ENCODE measurements around the gene TPSB2. TPM values are rescaled to one million over a fixed set of nuclear protein-coding genes. Genes with fewer than 3 reads are reported as not detected.

The TPSB2 gene
- total RNA-seq, 6 experiments from 2014 or later, result 0.24 to 1.6 (median 0.83) TPM; not detected in 2

- Histone ChIP-seq H3K4me1 (no peaks in the 10 kb centered on the region), H3K36me3 (no peaks in the 10 kb centered on the region), H3K27ac (no peak overlapping the region), H3K4me3 (no peak overlapping the region), H3K27me3 (peaks cover 0 to 5% of the 10 kb centered on the region in 2 donors), H3K9me3 (no peaks in the 10 kb centered on the region)
- DNase-seq (no peak), ATAC-seq (no peak)
- no peak for TF ChIP-seq POLR2A (IDR thresholded peaks at IDR 0.05)
- TF ChIP-seq CTCF (IDR thresholded peaks at IDR 0.05), result no peak
- 58% methylated on average over 11 of the region's 32 CpGs for WGBS (ENCODE audit: insufficient coverage, low coverage, low lambda C conversion rate, missing lambda C conversion rate)
- intact Hi-C loops (cut with DNase I), result no loop called here
Observed at GRCh38 chr16:1262210-1262845, 32.3 kb upstream of the TPSB2 start.

GRCh38 chr16:1261131-1261892 lies 31.3 kb upstream of the TPSB2 start:
- ATAC-seq, result peak in 1 of 4 donors; percentile 14
- DNase-seq, result no peak
- WGBS (ENCODE audit: insufficient coverage, low coverage, low lambda C conversion rate, missing lambda C conversion rate), result 3% methylated on average over 10 of the region's 47 CpGs
- Histone ChIP-seq H3K27ac (no peak overlapping the region), H3K9me3 (no peaks in the 10 kb centered on the region), H3K4me1 (no peaks in the 10 kb centered on the region), H3K27me3 (peaks cover 0 to 5% of the 10 kb centered on the region in 2 donors), H3K4me3 (no peak overlapping the region), H3K36me3 (no peaks in the 10 kb centered on the region)
- no peak for TF ChIP-seq POLR2A (IDR thresholded peaks at IDR 0.05)
- TF ChIP-seq CTCF (IDR thresholded peaks at IDR 0.05), result no peak
- intact Hi-C loops (cut with DNase I), result no loop called here

GRCh38 chr16:1260101-1260680 lies 30.2 kb upstream of the TPSB2 start:
- intact Hi-C loops (cut with DNase I), result no loop called here
- TF ChIP-seq POLR2A (IDR thresholded peaks at IDR 0.05), result no peak
- no peak for TF ChIP-seq CTCF (IDR thresholded peaks at IDR 0.05)
- H3K27me3 ChIP-seq, result peaks cover 0 to 5% of the 10 kb centered on the region in 2 donors
- no peak for DNase-seq
- no peak overlapping the region for H3K4me3 ChIP-seq
- H3K27ac ChIP-seq, result no peak overlapping the region
- no peaks in the 10 kb centered on the region for H3K9me3 ChIP-seq
- no peak for ATAC-seq
- no CpG with 5 or more reads among the region's 36 CpGs for WGBS (ENCODE audit: insufficient coverage, low coverage, low lambda C conversion rate, missing lambda C conversion rate)
- H3K4me1 ChIP-seq, result no peaks in the 10 kb centered on the region
- no peaks in the 10 kb centered on the region for H3K36me3 ChIP-seq

- Histone ChIP-seq H3K4me1 (no peaks in the 10 kb centered on the region), H3K9me3 (no peaks in the 10 kb centered on the region), H3K4me3 (no peak overlapping the region), H3K36me3 (no peaks in the 10 kb centered on the region), H3K27me3 (peaks cover 0 to 5% of the 10 kb centered on the region in 2 donors), H3K27ac (no peak overlapping the region)
- intact Hi-C loops (cut with DNase I), result no loop called here
- DNase-seq (no peak), ATAC-seq (no peak)
- WGBS (ENCODE audit: insufficient coverage, low coverage, low lambda C conversion rate, missing lambda C conversion rate), result 23% methylated on average over 4 of the region's 11 CpGs
- TF ChIP-seq POLR2A (IDR thresholded peaks at IDR 0.05) (no peak), CTCF (IDR thresholded peaks at IDR 0.05) (no peak)
Observed at GRCh38 chr16:1259760-1260068, 29.7 kb upstream of the TPSB2 start.

All from right lobe of liver (tissue), 6 donors.